ENCODE measurements around the gene FAM217B.
"Not testable (repeated sequence)": the region's sequence is repeated elsewhere in the genome, so short reads cannot be mapped to it uniquely, and the experiment has no call there.

FAM217B gene

GRCh38 chr20:59938221-59938620 is 2.0 kb upstream of the FAM217B start:
- DNase-seq (ENCODE audit: low read depth in 4 of 4, low spot score in 1 of 4): no peak

DNA sequence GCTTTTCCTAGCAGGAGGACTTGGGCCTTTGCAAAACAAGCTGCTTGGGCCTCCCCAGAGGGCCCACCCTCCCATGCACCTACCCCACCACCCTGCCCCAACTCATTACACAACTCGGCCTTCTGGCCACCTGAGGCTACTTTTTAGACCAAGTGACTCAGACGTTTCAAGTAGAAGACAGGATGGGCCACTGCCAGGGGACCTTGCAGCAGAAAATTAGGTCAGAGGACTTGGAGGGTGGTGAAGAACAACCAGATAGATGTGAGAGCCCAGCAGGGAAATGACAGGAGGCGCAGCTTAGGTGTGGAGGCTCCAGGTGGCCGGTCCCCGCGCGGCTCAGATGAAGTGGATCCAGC is 1.5 kb upstream of the FAM217B start:
- DNase-seq (ENCODE audit: low read depth in 4 of 4, low spot score in 1 of 4): no peak

DNA sequence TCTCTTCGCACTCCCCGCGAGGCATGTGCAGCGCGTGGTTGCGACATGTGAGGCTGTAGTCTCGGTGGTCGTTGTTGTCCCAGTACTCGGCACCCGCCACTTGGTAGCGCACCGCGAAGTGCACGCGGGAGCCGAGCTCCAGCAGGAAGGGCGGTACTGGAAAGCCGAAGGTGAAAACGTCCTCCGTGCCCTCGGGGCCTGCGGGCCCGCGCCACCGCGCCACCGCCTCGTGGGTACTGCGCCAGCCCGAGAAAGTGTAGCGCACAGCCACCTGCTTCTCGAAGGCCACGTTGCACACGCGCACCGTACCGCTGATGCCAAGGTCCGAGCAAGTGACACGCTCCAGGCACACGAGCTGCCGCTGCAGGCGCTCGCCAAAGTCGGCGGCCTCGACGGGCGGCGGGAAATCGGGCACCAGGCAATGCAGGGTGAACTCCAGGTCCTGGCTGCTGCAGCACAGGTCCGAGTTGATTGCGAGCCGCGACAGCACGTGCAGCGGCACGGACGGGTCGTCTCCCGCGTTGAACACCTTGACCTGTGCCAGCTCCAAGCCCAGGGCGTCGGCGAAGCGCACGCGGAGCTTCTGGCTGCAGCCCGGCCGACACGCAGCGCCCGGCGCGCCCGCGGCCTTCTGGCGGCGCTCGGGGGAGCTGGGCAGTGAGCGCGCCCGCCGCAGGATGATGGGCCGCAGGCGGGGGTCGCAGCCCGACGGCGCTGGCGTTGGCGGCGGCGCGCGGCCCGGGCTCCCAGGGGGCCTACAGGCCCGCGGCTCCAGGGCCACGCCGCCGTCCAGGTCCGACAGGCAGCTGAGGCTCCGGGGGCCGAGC is 924 bp upstream of the FAM217B start:
- DNase-seq (ENCODE audit: low read depth in 4 of 4, low spot score in 1 of 4): no peak

- DNase-seq (ENCODE audit: low read depth in 4 of 4, low spot score in 1 of 4): no peak
These were observed 385 bp upstream of the FAM217B start for GRCh38 chr20:59939879-59940128.

DNA sequence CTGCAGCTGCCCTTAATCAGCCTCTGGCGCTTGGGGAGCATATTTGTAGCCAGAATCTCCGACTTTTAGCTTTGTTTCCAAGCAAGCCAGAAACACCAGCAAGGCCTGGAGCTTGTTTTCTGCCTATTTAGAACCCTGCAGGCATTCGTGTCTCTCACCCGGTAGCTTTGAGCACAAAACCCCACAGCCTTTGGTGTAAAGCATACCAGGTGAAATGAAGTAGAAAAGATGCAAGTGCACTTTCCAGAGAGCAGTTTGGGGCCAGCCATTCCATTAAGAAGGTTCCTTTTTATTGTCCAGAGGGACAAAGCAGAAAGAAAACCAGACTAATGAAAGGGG is 736 bp downstream of the FAM217B start:
- DNase-seq (ENCODE audit: low read depth in 4 of 4, low spot score in 1 of 4): no peak

GRCh38 chr20:59942245-59942644 is 2.1 kb downstream of the FAM217B start:
- no peak for DNase-seq (ENCODE audit: low read depth in 4 of 4, low spot score in 1 of 4)

DNA sequence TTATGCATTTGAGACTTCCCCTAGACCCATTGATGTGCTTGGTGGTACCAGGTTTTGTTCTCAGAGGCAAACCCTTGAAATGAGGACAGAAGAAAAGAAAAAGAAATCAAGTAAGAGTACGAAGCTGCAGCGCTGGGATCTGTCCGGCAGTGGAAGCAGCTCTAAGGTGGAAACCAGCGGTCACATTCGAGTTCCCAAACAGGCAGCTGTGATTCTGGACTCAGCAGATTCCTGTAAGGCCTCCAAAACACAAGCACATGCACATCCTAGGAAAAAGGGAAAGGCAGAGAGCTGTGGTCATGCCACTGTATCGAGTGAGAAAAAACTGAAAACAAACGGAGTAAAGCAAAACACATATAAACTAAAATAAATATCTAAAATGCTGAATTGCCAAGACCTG is 4.5 kb downstream of the FAM217B start:
- no peak for DNase-seq (ENCODE audit: low read depth in 4 of 4, low spot score in 1 of 4)

DNA sequence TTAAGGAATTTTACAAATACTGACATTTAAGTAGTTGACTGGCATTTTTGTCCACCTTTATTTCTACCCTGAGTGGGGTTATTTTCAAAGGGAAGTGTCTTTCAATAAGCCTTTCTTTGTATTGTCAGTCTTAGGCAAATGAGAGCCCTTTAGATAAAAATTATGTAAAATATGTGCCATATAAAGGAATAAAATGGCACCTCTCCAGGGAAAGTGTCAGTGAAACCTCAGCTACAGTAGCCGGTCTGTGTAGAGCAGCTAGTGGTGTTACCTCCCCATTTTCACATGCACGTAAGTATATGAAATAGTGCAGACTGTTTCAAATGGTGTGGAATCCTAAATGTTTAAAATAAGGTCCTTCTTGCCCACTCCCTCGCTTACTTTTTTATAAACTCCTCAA is 5.0 kb downstream of the FAM217B start:
- no peak for DNase-seq (ENCODE audit: low read depth in 4 of 4, low spot score in 1 of 4)

DNA sequence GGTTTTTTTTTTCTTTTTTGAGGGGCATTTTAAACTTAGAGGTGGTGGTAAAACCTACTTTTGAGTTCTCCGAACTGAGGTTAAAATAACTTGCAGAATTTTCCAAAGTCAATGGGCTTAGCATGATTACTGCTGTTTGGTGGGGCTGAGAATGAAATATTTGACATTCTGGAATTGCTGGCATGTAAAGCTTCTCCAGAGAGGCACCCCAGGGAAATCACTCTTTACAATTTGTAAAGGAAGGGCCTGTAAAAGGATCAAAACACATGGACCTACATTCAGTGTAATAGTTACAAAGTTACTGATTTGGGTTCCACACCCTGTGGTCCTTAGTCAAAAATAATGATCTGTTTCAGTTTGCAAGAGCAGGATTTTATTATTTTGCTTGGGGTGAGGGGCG is 5.5 kb downstream of the FAM217B start:
- DNase-seq (ENCODE audit: low read depth in 4 of 4, low spot score in 1 of 4): no peak

DNA sequence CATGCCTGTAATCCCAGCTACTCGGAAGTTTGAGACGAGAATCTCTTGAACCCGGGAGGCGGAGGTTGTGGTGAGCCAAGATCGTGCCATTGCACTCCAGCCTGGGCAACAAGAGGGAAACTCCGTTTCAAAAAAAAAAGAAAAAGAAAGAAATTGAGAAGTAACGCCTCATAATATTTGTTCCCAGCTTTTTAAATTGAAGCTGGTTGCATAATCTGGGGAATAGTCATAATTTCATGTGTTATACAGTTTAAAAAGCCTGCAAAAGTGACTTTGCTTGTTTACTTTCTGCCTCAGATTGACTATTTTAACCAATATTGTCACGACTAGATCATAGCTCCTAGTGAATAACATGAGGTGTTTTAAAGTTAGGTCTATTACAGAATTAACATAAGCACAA is 7.2 kb downstream of the FAM217B start:
- no peak for DNase-seq (ENCODE audit: low read depth in 4 of 4, low spot score in 1 of 4)

GRCh38 chr20:59948212-59948611 is 8.0 kb downstream of the FAM217B start:
- DNase-seq (ENCODE audit: low read depth in 4 of 4, low spot score in 1 of 4): no peak

- DNase-seq (ENCODE audit: low read depth in 4 of 4, low spot score in 1 of 4): no peak
These were observed 8.9 kb downstream of the FAM217B start for GRCh38 chr20:59948828-59949720.

- no peak for DNase-seq (ENCODE audit: low read depth in 4 of 4, low spot score in 1 of 4)
These were observed 9.7 kb downstream of the FAM217B start for GRCh38 chr20:59949911-59950310.

GRCh38 chr20:59954718-59955117 is 14.5 kb downstream of the FAM217B start:
- no peak for DNase-seq (ENCODE audit: low read depth in 4 of 4, low spot score in 1 of 4)

DNA sequence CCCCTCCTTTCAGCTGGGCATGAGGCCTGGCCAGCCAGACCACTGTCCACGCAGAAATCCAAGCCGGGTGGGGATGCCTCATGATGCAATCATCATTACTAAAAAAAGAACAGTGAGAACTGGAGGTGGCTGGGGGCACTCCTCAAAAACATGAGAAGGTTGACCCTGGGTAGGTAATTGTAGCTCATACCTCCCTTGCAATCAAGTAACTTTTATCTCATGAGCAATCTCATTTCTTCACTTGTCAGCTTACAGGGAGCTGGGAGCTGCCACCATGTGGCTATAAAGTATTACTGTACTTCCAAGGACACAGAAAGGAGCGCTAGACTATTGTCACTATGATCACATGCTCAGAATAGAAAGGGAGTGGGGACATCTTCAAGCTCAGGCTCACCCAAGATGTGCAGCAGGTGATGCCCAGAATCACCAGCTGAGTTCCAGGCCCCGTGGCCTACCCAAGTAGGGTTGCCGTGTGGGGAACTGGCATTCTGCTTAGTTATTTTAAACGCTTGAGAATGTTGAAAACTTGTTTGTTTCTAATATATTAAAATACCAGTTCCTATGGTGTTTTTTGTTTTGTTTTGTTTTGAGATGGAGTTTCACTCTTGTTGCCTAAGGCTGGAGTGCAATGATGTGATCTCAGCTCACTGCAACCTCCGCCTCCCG is 15.1 kb downstream of the FAM217B start:
- no peak for DNase-seq (ENCODE audit: low read depth in 4 of 4, low spot score in 1 of 4)

GRCh38 chr20:59957568-59957967 is 17.4 kb downstream of the FAM217B start:
- DNase-seq (ENCODE audit: low read depth in 4 of 4, low spot score in 1 of 4): not testable (repeated sequence)

DNA sequence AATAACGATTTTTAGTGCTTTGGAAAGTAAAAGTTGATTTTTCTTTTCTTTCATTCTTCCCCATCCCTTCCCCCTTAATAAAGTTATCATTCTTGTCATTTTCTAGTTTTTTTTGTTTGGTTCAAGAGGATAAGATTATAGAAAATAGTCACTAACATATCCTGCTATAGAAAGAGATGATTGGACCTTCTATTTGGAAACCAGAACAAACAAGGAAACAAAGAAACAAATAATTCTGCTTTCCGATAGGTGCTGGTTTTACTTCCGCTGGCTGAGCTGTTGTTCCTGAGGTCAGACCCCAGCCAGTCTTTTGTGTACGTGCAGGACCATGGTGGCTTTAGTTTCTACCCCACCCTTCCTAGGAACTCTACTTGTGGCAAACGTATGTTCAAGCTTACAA is 17.9 kb downstream of the FAM217B start, which contains the start of gene CDH26:
CDH26 (plus strand) TSS at position 301 of the 400 bp plus-strand sequence. CDS start 304 bp downstream, outside the sequence.
- no peak for DNase-seq (ENCODE audit: low read depth in 4 of 4, low spot score in 1 of 4)

DNA sequence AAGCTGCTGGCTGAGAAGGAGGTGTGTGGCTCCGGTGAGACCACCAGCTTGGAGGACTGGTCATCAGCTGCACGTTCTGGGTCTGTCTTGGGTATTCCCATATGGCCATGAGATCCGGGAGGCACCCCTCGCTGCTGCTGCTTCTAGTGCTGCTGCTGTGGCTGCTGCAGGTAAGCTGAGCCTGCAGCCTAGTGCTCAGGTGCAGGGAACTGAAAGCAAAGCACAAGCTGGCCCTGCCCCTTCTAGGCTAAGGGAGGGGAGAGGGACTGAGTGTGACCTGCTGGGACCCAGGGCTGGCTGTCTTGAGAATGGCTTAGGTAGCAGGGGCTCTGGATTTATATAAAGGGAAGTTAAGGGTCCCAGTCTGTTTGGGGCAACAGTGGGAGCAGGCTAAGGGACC is 18.4 kb downstream of the FAM217B start:
- DNase-seq (ENCODE audit: low read depth in 4 of 4, low spot score in 1 of 4): no peak

DNA sequence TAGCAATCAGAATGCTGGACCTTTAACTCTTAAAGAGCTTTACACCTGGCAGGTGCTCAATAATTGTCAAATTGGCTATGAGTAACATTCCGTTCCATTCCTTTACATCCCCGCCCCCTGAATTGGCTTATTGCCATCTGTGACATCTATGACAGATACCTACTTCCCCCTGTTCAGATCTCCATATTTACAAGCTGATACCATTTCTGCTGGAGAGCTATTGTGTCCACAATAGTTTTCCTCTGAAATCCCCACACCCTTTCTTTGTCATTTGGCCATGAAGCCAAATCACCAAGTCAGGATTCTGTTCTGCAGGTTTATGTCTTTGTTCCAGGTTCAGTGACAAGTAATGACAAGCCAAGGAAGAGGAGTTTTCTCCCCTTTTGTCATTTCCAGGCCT is 21.2 kb downstream of the FAM217B start:
- DNase-seq (ENCODE audit: low read depth in 4 of 4, low spot score in 1 of 4): no peak

GRCh38 chr20:59962155-59962554 is 22.0 kb downstream of the FAM217B start:
- DNase-seq (ENCODE audit: low read depth in 4 of 4, low spot score in 1 of 4): no peak

GRCh38 chr20:59966428-59966827 is 26.2 kb downstream of the FAM217B start:
- DNase-seq (ENCODE audit: low read depth in 4 of 4, low spot score in 1 of 4): no peak

DNA sequence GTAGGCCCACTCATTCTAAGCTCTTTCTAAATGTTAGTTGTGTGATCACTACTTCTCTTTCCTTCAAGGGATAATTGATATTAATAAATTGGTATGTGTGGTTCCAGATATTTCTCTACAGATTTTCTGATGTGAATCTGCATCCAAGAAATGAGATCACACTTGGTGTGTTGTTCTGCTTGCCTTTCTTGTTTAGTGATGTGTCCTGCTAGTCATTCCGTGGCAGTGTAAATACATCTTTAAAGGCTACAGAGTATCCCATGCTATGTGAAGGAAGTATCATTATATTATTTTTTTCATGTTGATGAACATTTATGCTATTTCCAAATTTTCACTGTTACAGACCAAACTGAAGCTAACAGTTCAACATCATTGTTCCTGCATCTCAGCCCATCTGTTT is 31.2 kb downstream of the FAM217B start:
- DNase-seq (ENCODE audit: low read depth in 4 of 4, low spot score in 1 of 4): no peak
